Right lobe of liver (tissue), 6 donors: ENCODE results near the gene PRRC2C. TPM values are rescaled to one million over a fixed set of nuclear protein-coding genes. Genes with fewer than 3 reads are reported as not detected.

Experiments
- ATAC-seq, 4 donors: fragments of 200-7000 bp; cut with Tn5 transposase; one replicate each; pipeline ENCODE4 v1.9.1; 2020; ENCODE audit warnings: mild to moderate bottlenecking in 4 of 4, moderate library complexity in 4 of 4
- DNase-seq, 3 donors: peaks; one replicate each; pipeline ENCODE4 v3.0.0-alpha.2; 2020
- H3K27ac ChIP-seq, 3 donors: fragments of 200-600 bp; one replicate each; pipeline ENCODE4 v1.8.0; 2022
- H3K27me3 ChIP-seq, 2 donors: fragments of 200-600 bp; one replicate each; pipeline ENCODE4 v1.8.0; 2022
- H3K36me3 ChIP-seq, 4 donors: fragments of 200-600 bp; sonication (generic) in 1 of 4; one replicate each; pipeline versions ENCODE4 v1.5.1 to v1.8.0; 2017 to 2022; ENCODE audit warnings: control low read depth in 1 of 4
- H3K4me1 ChIP-seq, 4 donors: fragments of 200-600 bp; sonication (generic) in 1 of 4; one replicate each; pipeline versions ENCODE4 v1.5.1 to v1.8.0; 2017 to 2022; ENCODE audit warnings: control low read depth in 1 of 4
- H3K4me3 ChIP-seq, 3 donors: fragments of 200-600 bp; one replicate each; pipeline ENCODE4 v1.8.0; 2022
- H3K9me3 ChIP-seq, 4 donors: fragments of 200-600 bp; sonication (generic) in 1 of 4; one replicate each; pipeline versions ENCODE4 v1.5.1 to v1.8.0; 2017 to 2022; ENCODE audit warnings: control low read depth in 1 of 4
- POLR2A ChIP-seq: fragments of 450-650 bp; IDR thresholded peaks from one replicate; pipeline ENCODE4 v1.6.1; 2017; ENCODE audit warnings: antibody characterized with exemption, mild to moderate bottlenecking
- WGBS: methylation state at CpG from one replicate; pipeline ENCODE4 v1.1.6; 2018; ENCODE audit warnings: low coverage, low lambda C conversion rate; ENCODE audit not compliant: insufficient coverage; ENCODE audit errors: missing lambda C conversion rate; 5-methylcytosine and 5-hydroxymethylcytosine counted together
- intact Hi-C, 2 donors: fragments of 100-400 bp; cut with DNase I; formaldehyde crosslinking; loops; one replicate each; pipeline versions ENCODE4 v1.11.2 to v1.14.1; 2022
- total RNA-seq, 6 experiments: library from RNA; depleted of rRNA in 2 of 6; stranded (reverse); fragments of >200 nt in 2 of 6; fragmentation: NEBNext Ultra II Directional in 3 of 6; extraction: Animal tissue kit (Norgen Biotek cat#: 25700) in 3 of 6; gene quantifications; one replicate each; pipeline versions ENCODE4 v1.1.0 to v1.2.4, GENCODE V29; 2016 to 2023
- TF ChIP-seq, protein P1 (sequence below), 4 donors: fragments of 200-600 bp in 3 of 4; fragments of 450-650 bp in 1 of 4; IDR thresholded peaks; one replicate each; pipeline versions ENCODE4 v1.5.1 to v1.8.0; 2016 to 2022; ENCODE audit warnings: antibody characterized with exemption in 4 of 4, mild to moderate bottlenecking in 2 of 4
- donor health status: DM: no; HTN: yes; CAD: no.
- donor health status: DM: no; HTN: no; CAD: no.
- donor health status: DM: no; HTN: no; CAD: no.
- donor health status: DM: no; HTN: yes; CAD: no.
- donor health status: DM: no; HTN: yes; CAD: no.

Gene PRRC2C
- total RNA-seq, 6 experiments from 2014 or later: 39.1 to 59.9 (median 48.5) TPM

DNA sequence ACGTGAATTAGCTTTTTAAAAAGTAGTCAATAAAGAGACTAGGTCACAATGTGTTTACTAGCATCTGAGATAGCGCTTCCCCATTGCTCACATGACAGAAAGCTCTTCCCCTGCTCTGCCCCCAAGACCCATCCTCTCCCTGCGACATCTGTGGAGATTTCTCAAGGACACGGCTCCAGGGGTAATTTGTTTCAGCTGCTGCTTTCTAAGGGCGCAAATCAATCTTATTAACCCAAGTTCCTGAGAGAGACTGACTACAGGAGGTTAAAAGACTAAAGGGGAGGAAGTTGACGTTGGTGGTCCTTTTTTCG lies 136.8 kb downstream of the PRRC2C start, which contains the start of gene MYOCOS:
MYOCOS (plus strand) TSS at position 92 of the 311 bp plus-strand sequence. CDS start 1,641 bp downstream, outside the sequence.
- Histone ChIP-seq H3K4me3 (no peak within 1 kb of the TSS), H3K27me3 (no peaks in the 10 kb centered on the region), H3K4me1 (no peaks in the 10 kb centered on the region), H3K27ac (no peak within 1 kb of the TSS), H3K9me3 (no peaks in the 10 kb centered on the region), H3K36me3 (no peaks in the 10 kb centered on the region)
- TF ChIP-seq POLR2A: no peak
- TF ChIP-seq, protein P1, sequence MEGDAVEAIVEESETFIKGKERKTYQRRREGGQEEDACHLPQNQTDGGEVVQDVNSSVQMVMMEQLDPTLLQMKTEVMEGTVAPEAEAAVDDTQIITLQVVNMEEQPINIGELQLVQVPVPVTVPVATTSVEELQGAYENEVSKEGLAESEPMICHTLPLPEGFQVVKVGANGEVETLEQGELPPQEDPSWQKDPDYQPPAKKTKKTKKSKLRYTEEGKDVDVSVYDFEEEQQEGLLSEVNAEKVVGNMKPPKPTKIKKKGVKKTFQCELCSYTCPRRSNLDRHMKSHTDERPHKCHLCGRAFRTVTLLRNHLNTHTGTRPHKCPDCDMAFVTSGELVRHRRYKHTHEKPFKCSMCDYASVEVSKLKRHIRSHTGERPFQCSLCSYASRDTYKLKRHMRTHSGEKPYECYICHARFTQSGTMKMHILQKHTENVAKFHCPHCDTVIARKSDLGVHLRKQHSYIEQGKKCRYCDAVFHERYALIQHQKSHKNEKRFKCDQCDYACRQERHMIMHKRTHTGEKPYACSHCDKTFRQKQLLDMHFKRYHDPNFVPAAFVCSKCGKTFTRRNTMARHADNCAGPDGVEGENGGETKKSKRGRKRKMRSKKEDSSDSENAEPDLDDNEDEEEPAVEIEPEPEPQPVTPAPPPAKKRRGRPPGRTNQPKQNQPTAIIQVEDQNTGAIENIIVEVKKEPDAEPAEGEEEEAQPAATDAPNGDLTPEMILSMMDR (IDR thresholded peaks at IDR 0.05): no peak
- ATAC-seq: no peak
- WGBS: 75% methylated on average over 7 of the region's 7 CpGs
- intact Hi-C loops: no loop called here
- DNase-seq: no peak

DNA sequence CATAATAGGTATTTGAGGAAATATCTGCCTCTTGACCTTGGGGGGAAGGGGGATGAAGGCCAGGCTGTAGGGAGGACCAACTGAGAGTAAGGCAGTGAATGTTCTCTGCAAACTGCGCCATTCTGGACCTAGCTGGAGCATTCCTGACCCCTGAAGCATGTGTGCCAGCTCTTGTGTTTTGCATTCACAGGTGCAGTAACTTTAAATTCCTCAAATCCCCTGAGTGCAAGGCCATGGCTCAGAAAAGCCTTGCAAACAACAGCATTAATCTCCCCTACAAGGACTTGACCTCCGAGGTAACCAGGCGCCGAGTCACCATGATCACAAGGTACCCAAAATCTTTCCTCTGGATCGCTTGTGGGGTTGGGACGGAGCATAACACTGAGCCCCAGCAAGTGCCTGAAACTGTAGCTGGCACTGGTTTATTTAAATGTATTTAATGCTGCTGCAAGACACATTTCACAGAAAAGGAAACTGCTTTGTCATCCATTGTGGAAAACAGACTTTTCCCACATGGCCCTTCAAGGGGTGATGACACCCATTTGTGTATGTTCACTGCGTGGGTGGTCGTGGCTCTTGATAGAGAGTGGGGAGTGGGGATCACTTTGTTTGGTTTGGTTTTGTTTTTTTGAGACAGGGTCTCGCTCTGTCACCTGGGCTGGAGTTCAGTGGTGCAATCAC lies 138.5 kb downstream of the PRRC2C start:
- DNase-seq (no peak), ATAC-seq (no peak)
- no peaks in the 10 kb centered on the region for H3K36me3 ChIP-seq
- 72% methylated on average over 5 of the region's 9 CpGs for WGBS
- H3K4me1 ChIP-seq: no peaks in the 10 kb centered on the region
- intact Hi-C loops: no loop called here
- no peaks in the 10 kb centered on the region for H3K27me3 ChIP-seq
- TF ChIP-seq POLR2A: no peak
- TF ChIP-seq, protein P1 (IDR thresholded peaks at IDR 0.05): no peak
- no peak overlapping the region for H3K4me3 ChIP-seq
- H3K27ac ChIP-seq: no peak overlapping the region
- H3K9me3 ChIP-seq: no peaks in the 10 kb centered on the region

DNA sequence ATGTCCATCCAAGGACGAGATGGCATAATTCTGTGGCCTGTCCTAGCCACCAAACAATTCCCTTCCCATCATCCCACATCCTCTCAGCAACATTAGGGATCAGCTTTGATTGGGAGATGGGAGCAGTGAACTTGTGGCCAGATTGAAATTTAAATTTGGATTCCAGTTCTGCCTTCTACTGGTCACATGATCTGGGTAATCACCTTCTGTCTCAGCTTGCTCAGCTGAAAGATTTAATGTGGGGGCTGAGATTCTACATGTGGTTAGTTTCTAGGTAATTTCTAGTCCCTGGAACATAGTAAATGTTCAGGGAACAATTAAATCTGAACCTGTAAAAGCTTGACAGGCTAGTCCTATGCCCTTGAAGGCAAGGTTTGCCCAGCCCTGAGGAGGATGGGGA lies 139.9 kb downstream of the PRRC2C start:
- Histone ChIP-seq H3K9me3 (no peaks in the 10 kb centered on the region), H3K27ac (no peak overlapping the region), H3K4me1 (no peaks in the 10 kb centered on the region), H3K36me3 (no peaks in the 10 kb centered on the region), H3K4me3 (no peak overlapping the region), H3K27me3 (no peaks in the 10 kb centered on the region)
- intact Hi-C loops: no loop called here
- TF ChIP-seq, protein P1 (IDR thresholded peaks at IDR 0.05): no peak
- TF ChIP-seq POLR2A: no peak
- ATAC-seq: no peak
- no peak for DNase-seq
- WGBS: 60% methylated on average over 1 of the region's 1 CpG

DNA sequence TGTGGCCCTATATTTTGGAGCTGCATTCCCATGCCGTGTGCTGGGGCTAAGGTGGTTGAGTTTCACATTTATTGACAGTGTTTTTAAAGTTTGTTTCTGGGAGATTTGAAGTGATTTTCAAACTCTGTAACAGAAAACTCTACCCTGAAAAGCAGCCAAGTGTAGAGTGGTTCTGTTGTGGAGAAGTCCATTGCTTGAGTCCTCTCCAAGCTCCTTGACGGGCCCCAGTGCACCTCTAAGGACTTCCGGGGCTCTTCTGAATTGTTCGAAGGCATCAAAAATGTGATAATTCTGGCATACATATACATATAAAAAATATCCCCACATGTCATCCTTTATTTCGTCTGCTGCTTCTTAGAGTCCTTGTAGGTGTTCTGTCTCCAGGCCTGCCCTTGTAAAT lies 141.7 kb downstream of the PRRC2C start:
- DNase-seq: no peak
- Histone ChIP-seq H3K4me1 (no peaks in the 10 kb centered on the region), H3K36me3 (no peaks in the 10 kb centered on the region), H3K4me3 (no peak overlapping the region), H3K27ac (no peak overlapping the region), H3K27me3 (no peaks in the 10 kb centered on the region), H3K9me3 (no peaks in the 10 kb centered on the region)
- intact Hi-C loops: no loop called here
- TF ChIP-seq POLR2A: no peak
- TF ChIP-seq, protein P1 (IDR thresholded peaks at IDR 0.05): no peak
- 71% methylated on average over 4 of the region's 5 CpGs for WGBS
- no peak for ATAC-seq
